Natural killer cell (primary cell): ENCODE data around the gene SDC4. TPM values are rescaled to one million over a fixed set of nuclear protein-coding genes. Genes with fewer than 3 reads are reported as not detected.

Experiments used
- ATAC-seq, 3 donors: fragments of 150-1000 bp in 2 of 3; fragments of 200-7000 bp in 1 of 3; cut with Tn5 transposase; 1 replicate in 1 of 3; 2 replicates in 2 of 3; pipeline ENCODE4 v1.10.0; 2021; ENCODE audit warnings: mild to moderate bottlenecking in 2 of 3, moderate library complexity in 2 of 3
- DNase-seq, 2 donors: peaks; one replicate each; pipeline versions ENCODE4 v3.0.0 to v3.0.0-alpha.2; 2013 to 2021; ENCODE audit warnings: mixed read lengths in 1 of 2
- H3K27ac ChIP-seq: one replicate; pipeline ENCODE4 v1.5.1; 2013; ENCODE audit warnings: mild to moderate bottlenecking, low read length
- H3K27me3 ChIP-seq: one replicate; pipeline ENCODE4 v1.6.1; 2013; ENCODE audit warnings: low read length; ENCODE audit not compliant: control insufficient read depth, insufficient read depth
- H3K36me3 ChIP-seq: one replicate; pipeline ENCODE4 v1.6.1; 2013; ENCODE audit warnings: low read length; ENCODE audit not compliant: control insufficient read depth, insufficient read depth
- H3K4me1 ChIP-seq: one replicate; pipeline ENCODE4 v1.6.1; 2013; ENCODE audit warnings: low read length; ENCODE audit not compliant: control insufficient read depth, insufficient read depth
- H3K4me3 ChIP-seq: one replicate; pipeline ENCODE4 v1.5.1; 2013; ENCODE audit warnings: low read length
- H3K9me3 ChIP-seq: one replicate; pipeline ENCODE4 v1.6.1; 2013; ENCODE audit warnings: low read length; ENCODE audit not compliant: control insufficient read depth, insufficient read depth
- H3K27ac Mint-ChIP-seq, 2 donors: one replicate each; pipeline ENCODE4 v1.8.0; 2022; ENCODE audit warnings: mild to moderate bottlenecking in 2 of 2, mixed read lengths in 2 of 2, moderate library complexity in 1 of 2
- H3K27me3 Mint-ChIP-seq, 2 donors: one replicate each; pipeline ENCODE4 v1.8.0; 2022; ENCODE audit warnings: low read depth in 2 of 2, mixed read lengths in 2 of 2
- H3K36me3 Mint-ChIP-seq: one replicate; pipeline ENCODE4 v1.8.0; 2022; ENCODE audit warnings: mixed read lengths
- H3K4me1 Mint-ChIP-seq, 2 donors: one replicate each; pipeline ENCODE4 v1.8.0; 2022; ENCODE audit warnings: mixed read lengths in 2 of 2
- H3K4me3 Mint-ChIP-seq: one replicate; pipeline ENCODE4 v1.8.0; 2022; ENCODE audit warnings: mild to moderate bottlenecking, moderate library complexity, mixed read lengths
- H3K9me3 Mint-ChIP-seq, 2 donors: one replicate each; pipeline ENCODE4 v1.8.0; 2022; ENCODE audit warnings: mixed read lengths in 2 of 2
- CTCF ChIP-seq: fragments of 200-600 bp; IDR thresholded peaks from one replicate; pipeline ENCODE4 v1.8.0; 2022; ENCODE audit warnings: antibody characterized with exemption
- WGBS: methylation state at CpG from one replicate; pipeline ENCODE4 v1.1.7; 2013; ENCODE audit warnings: missing lambda C conversion rate; ENCODE audit not compliant: insufficient coverage; 5-methylcytosine and 5-hydroxymethylcytosine counted together
- intact Hi-C: fragments of 100-400 bp; cut with micrococcal nuclease; formaldehyde crosslinking; loops from one replicate; pipeline ENCODE4 v1.14.2; 2022
- total RNA-seq, 4 donors: library from RNA; stranded (reverse); fragments of 120-200 nt in 1 of 4; gene quantifications; one replicate each; pipeline versions ENCODE4 v1.2.3 to v1.2.4, GENCODE V29; 2013 to 2022

The SDC4 gene
- total RNA-seq, 3 donors from 2014 or later (not counting 1 experiment from before 2014, with no cell fraction given) = 0.45 to 1.8 (median 1.5) TPM

GRCh38 chr20:45338121-45339030 lies 9.8 kb downstream of the SDC4 start:
- intact Hi-C loops = no loop called here
- ATAC-seq (no peak), DNase-seq (no peak)
- Histone ChIP-seq H3K27ac (no peak overlapping the region), H3K4me3 (no peak overlapping the region), H3K9me3 (no peaks in the 10 kb centered on the region), H3K4me1 (no peaks in the 10 kb centered on the region), H3K36me3 (no peaks in the 10 kb centered on the region), H3K27me3 (no peaks in the 10 kb centered on the region)
- no peak for TF ChIP-seq CTCF
- H3K4me1 Mint-ChIP-seq = no peaks in the 10 kb centered on the region
- no peaks in the 10 kb centered on the region for H3K27me3 Mint-ChIP-seq
- no peak overlapping the region for H3K4me3 Mint-ChIP-seq
- no peak overlapping the region for H3K27ac Mint-ChIP-seq
- no peaks in the 10 kb centered on the region for H3K9me3 Mint-ChIP-seq
- H3K36me3 Mint-ChIP-seq = no peaks in the 10 kb centered on the region
- WGBS = 94% methylated on average over 11 of the region's 11 CpGs

- Mint-ChIP-seq H3K9me3 (no peaks in the 10 kb centered on the region), H3K36me3 (no peaks in the 10 kb centered on the region), H3K27ac (peak overlapping the region in 1 of 2 donors; percentile 11), H3K27me3 (no peaks in the 10 kb centered on the region), H3K4me3 (no peak overlapping the region), H3K4me1 (no peaks in the 10 kb centered on the region)
- intact Hi-C loops = no loop called here
- no peak for ATAC-seq
- H3K9me3 ChIP-seq = no peaks in the 10 kb centered on the region
- H3K27ac ChIP-seq = no peak overlapping the region
- no peak for DNase-seq
- TF ChIP-seq CTCF = no peak
- H3K4me3 ChIP-seq = no peak overlapping the region
- 96% methylated on average over 15 of the region's 15 CpGs for WGBS
- no peaks in the 10 kb centered on the region for H3K36me3 ChIP-seq
- H3K27me3 ChIP-seq = no peaks in the 10 kb centered on the region
- no peaks in the 10 kb centered on the region for H3K4me1 ChIP-seq
Observed at GRCh38 chr20:45337367-45338120, 10.7 kb downstream of the SDC4 start.

GRCh38 chr20:45336530-45337366 lies 11.5 kb downstream of the SDC4 start:
- H3K27me3 ChIP-seq = no peaks in the 10 kb centered on the region
- Mint-ChIP-seq H3K27ac (peak overlapping the region in 1 of 2 donors; percentile 11), H3K9me3 (no peaks in the 10 kb centered on the region), H3K4me1 (no peaks in the 10 kb centered on the region), H3K36me3 (no peaks in the 10 kb centered on the region), H3K27me3 (no peaks in the 10 kb centered on the region), H3K4me3 (no peak overlapping the region)
- DNase-seq (no peak), ATAC-seq (peak in 1 of 3 donors; percentile 32)
- H3K9me3 ChIP-seq = no peaks in the 10 kb centered on the region
- no peak overlapping the region for H3K27ac ChIP-seq
- H3K36me3 ChIP-seq = no peaks in the 10 kb centered on the region
- intact Hi-C loops = no loop called here
- TF ChIP-seq CTCF = no peak
- WGBS = 95% methylated on average over 11 of the region's 11 CpGs
- no peak overlapping the region for H3K4me3 ChIP-seq
- H3K4me1 ChIP-seq = no peaks in the 10 kb centered on the region
